HG03108 (cell line): ENCODE data around the gene RNGTT.

Experiments used
- ATAC-seq: cut with Tn5 transposase; IDR thresholded peaks from one replicate; pipeline ENCODE4 v1.9.1; 2021; ENCODE audit warnings: moderate library complexity; ENCODE audit not compliant: unreplicated experiment

The RNGTT gene

GRCh38 chr6:88616380-88616779 is 347.0 kb downstream of the RNGTT start:
- ATAC-seq: peak; percentile 72

- no peak for ATAC-seq
Observed at GRCh38 chr6:88614316-88614877, 349.0 kb downstream of the RNGTT start.

DNA sequence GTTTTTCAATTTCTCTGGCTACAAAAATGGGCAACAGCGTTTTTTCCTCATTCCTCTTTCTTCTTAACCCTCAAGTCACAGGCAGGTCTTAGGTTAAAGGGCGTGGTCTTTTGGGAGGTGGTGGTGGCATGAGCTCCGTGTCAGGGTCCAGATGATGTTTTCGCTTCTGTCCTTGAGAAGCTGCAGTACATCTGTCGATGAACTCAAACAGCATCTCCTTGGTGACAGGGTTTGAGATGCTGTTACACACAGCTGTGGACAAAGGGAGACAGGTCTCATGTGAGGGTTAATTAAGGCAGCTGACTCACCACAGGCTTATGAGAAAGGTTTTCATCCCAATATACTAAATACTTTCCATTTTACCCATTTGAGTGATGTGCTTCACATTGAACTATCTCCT is 350.8 kb downstream of the RNGTT start:
- no peak for ATAC-seq

DNA sequence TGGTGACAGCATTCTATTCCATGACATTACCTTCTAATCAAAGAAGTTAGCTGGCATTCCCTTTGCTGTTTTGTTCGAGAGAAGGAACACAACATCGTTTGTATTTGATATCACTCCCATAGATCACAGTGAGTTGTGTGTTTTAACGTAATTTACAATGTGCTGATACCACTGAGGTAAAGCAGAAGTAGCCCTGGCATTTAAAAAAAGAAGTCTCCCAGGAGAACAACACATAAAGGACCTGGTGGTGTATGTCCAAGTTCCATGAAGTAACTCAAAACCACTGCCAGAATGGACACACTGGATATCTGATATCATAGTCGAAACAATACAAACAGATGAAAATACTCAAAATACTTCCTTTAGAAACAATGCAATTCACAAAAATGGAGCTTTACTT is 351.7 kb downstream of the RNGTT start:
- no peak for ATAC-seq

GRCh38 chr6:88609983-88610382 is 353.4 kb downstream of the RNGTT start:
- ATAC-seq: no peak

- ATAC-seq: no peak
Observed at GRCh38 chr6:88605271-88605670, 358.1 kb downstream of the RNGTT start.

- ATAC-seq: no peak
Observed at GRCh38 chr6:88599571-88599970, 363.8 kb downstream of the RNGTT start.

DNA sequence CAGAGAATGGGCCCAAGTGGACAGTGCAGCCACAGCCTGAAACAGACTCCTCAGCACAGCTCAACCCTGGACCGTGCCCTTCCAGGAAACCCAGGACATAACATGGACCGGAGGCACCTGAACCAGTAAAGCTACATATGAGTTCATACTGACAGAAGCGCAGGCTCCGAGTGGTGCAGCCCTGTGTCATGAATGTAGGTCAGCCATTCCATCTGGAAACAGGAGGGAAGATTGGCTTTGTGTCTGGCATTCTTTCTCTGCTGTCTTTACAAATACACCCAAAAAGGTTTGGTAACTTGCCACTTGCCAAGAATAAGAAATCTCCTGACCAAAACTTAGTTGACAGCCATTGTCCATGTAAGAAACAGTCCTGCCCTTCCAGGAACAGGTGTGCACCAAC is 366.6 kb downstream of the RNGTT start:
- no peak for ATAC-seq

DNA sequence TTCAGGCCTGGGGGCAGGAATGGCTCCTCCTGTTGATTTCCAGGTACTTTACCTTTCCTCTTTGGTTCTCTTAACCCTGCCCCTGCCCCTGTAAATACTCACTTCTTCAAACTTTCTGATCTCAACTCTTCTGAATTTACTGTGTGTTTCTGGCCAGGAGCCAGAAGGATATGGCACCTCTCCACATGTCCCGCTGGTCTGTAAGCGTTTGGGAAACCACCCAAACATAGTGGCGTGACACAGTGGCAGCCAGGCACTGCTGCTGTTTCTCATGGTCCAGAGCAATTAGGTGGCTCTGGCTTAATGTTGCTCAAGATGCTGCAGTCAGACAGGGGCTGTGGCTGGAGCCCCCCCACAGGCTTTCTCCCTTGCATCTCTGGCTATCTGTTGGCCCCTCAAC is 374.5 kb downstream of the RNGTT start:
- no peak for ATAC-seq

GRCh38 chr6:88587150-88587520 is 376.3 kb downstream of the RNGTT start:
- ATAC-seq: no peak

DNA sequence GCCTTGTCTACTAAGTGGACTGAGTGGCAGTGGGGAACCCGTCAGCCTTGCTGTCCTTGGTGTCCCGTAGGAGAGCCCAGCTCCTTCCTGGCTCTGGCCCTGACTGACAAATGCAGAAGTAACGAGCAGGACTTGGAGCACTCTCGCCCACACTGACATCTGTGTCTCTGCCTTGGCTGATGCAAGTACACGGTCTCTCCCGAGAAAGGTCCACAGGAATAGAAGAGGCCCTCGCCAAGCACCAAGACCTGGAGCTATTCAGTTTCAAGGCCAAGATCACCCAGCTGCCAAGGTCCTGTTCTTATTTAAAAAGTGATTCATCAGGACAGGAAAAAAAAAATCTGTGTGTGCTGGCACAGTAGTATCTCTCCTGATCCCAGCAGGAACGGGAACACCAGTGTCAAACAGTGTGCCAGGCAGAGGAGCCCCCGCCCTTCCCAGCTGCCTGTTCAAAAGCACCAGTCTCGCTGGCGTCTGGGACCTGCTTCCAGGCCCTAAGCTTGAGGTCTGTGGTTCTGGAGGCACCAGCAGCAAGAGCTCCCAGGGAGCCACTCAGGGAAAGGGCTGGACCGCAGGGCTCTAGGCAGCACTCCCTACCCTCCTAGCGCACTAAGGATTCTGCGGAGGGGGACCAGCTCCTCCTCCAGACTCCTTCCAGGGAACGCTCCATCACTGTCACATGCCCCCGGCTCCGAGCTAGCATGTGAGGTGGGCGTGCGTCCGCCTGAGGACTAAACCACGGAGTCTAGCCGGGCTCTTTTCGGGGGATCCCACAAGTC is 376.9 kb downstream of the RNGTT start:
- ATAC-seq: no peak

GRCh38 chr6:88585276-88585692 is 378.1 kb downstream of the RNGTT start:
- no peak for ATAC-seq

DNA sequence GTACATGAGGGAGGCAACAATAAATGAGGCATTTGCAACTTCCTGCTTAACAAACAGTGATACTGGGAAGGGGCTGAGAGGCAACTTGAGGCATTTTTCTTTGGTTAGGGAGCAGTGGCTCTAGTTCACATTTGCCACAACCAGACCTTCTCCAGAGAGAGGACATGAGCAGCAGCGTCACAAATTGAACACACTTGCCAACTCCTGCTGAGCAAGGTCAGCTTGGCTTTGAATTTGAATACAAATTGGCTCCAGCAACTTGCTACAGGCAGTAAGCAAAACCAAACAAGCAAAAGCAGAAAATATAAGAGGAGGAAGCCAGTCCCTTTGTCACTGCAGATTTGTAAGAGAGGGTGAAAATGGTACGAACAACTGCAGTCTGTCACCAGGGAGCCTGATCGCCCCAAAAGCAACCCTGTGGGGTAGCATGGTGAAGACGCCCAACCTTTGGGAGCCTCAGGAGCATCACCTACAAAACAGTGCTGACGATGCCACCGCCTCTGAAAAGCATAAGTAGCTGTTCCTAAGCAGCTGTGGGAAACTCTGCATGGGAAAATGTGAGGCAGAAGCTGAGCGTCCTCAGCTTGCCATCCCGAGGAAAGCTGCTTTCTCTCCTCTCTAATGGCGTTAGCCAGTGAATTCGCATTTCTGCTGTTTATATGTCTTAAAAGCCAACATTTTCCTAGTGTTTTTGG is 378.7 kb downstream of the RNGTT start:
- no peak for ATAC-seq

DNA sequence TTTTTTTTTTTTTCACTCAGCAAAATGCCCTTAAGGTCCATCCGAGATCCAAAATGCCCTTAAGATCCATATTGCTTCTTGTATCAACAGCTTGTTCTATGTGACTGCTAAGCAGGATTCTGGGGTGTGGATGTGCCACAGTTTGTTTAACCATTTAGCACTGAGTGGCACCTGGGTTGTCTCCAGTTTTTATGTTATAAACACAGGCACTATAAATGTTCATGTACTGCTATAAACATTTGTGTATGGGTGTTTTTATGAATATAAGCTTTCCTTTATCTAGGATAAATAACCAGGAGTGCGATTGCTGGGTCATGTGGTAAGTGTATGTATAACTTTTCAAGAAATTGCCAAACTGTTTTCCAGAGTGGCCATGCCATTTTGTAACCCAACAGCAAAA is 386.0 kb downstream of the RNGTT start:
- ATAC-seq: no peak

DNA sequence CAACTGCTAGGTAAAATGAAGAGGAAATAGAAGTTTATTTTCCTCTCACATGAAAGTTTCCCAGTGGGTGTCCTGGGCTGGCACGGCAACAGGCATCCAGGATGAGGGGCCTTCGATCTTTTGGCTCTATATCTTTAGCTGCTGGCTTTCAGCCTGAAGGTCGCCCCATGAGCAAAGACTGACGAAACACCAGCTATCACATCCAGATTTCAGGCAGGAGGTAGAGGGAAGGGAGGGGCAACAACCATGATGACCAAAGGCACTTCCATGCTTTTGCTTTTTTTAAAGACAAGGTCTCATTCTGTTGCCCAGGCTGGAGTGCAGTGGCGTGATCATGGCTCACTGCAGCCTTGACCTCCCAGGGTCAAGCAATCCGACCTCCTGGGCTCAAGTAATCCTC is 387.9 kb downstream of the RNGTT start:
- ATAC-seq: no peak

DNA sequence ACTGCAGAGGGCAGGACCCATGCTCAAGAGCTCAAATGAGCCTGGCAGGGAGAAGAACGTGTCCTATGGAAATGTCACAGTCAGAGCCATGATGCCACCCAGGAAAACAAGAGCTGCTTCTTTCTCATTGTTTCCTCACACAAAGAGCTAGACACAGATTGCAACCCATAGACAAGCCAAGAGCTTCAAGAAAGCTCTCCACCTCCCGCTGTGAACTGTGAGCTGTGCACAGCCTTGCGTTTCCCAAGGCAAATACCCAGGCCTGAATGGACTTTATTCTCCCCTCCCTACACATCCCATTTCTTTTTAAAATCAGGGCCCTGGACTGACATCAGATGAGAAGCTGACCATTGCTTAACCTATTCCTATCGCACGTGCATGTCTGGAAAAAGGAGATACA is 388.8 kb downstream of the RNGTT start:
- no peak for ATAC-seq

GRCh38 chr6:88574031-88574430 is 389.4 kb downstream of the RNGTT start:
- ATAC-seq: no peak

GRCh38 chr6:88573561-88573960 is 389.9 kb downstream of the RNGTT start:
- no peak for ATAC-seq

GRCh38 chr6:88572449-88573139 is 390.8 kb downstream of the RNGTT start:
- no peak for ATAC-seq

GRCh38 chr6:88569959-88570358 is 393.5 kb downstream of the RNGTT start:
- ATAC-seq: no peak

DNA sequence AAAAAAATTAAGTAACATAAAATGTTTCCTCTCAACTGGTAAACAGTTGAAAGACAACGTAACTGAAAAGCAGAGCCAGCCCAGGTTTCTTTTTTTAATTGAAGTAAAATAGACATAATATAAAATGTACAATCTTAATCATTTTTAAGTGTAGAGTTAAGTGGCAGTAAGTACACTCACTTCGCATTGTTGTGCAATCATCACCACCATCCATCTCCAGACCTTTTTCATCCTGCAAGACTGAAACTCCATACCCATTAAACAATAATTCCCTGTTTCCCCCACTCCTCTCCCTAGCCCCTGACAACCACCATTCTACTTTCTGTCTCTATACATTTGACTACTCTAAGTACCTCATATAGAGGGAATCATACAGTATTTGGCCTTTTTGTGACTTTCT is 395.7 kb downstream of the RNGTT start:
- ATAC-seq: no peak
